Stromal cell of bone marrow (primary cell): ENCODE results near the gene HOXC10.

ENCODE experiments used
- DNase-seq: peaks from one replicate; pipeline ENCODE4 v3.0.0-alpha.2; 2012; ENCODE audit warnings: low read depth

The HOXC10 gene

GRCh38 chr12:54004063-54004840 is 19.3 kb downstream of the HOXC10 start:
- DNase-seq, result no peak

GRCh38 chr12:54004841-54005530 is 20.0 kb downstream of the HOXC10 start:
- DNase-seq, result no peak

GRCh38 chr12:54005531-54005852 is 20.5 kb downstream of the HOXC10 start:
- DNase-seq, result no peak

- peak; percentile 77 for DNase-seq
Measured at GRCh38 chr12:54005853-54006558, 21.1 kb downstream of the HOXC10 start.

- no peak for DNase-seq
Measured at GRCh38 chr12:54006559-54007220, 21.7 kb downstream of the HOXC10 start.

- DNase-seq, result no peak
Measured at GRCh38 chr12:54007538-54008259, 22.8 kb downstream of the HOXC10 start.

- DNase-seq, result no peak
Measured at GRCh38 chr12:54008260-54008552, 23.3 kb downstream of the HOXC10 start.

- DNase-seq, result no peak
Measured at GRCh38 chr12:54009171-54010052, 24.5 kb downstream of the HOXC10 start.

GRCh38 chr12:54010053-54010971 is 25.4 kb downstream of the HOXC10 start:
- no peak for DNase-seq

- DNase-seq, result no peak
Measured at GRCh38 chr12:54010972-54011664, 26.2 kb downstream of the HOXC10 start.

- DNase-seq, result no peak
Measured at GRCh38 chr12:54011665-54012532, 27.0 kb downstream of the HOXC10 start.

- no peak for DNase-seq
Measured at GRCh38 chr12:54012631-54013409, 27.9 kb downstream of the HOXC10 start.

- no peak for DNase-seq
Measured at GRCh38 chr12:54014377-54015017, 29.6 kb downstream of the HOXC10 start.

- DNase-seq, result no peak
Measured at GRCh38 chr12:54015018-54015931, 30.3 kb downstream of the HOXC10 start.

- DNase-seq, result no peak
Measured at GRCh38 chr12:54016051-54016450, 31.1 kb downstream of the HOXC10 start.

GRCh38 chr12:54016478-54016964 is 31.6 kb downstream of the HOXC10 start:
- peak; percentile 87 for DNase-seq
